PC-9 (cell line): ENCODE data around the gene CFL2.

ENCODE experiments used
- CTCF ChIP-seq: fragments of 200-600 bp; sonication (generic); conservative IDR thresholded peaks from 2 replicates; pipeline ENCODE4 v1.6.1; 2017; ENCODE audit warnings: mixed run types, antibody characterized with exemption, mild to moderate bottlenecking, moderate library complexity
- EZH2 ChIP-seq: fragments of 200-600 bp; sonication (generic); IDR thresholded peaks from 2 replicates; pipeline ENCODE4 v1.8.0; 2017; ENCODE audit warnings: antibody characterized with exemption, low read depth

DNA sequence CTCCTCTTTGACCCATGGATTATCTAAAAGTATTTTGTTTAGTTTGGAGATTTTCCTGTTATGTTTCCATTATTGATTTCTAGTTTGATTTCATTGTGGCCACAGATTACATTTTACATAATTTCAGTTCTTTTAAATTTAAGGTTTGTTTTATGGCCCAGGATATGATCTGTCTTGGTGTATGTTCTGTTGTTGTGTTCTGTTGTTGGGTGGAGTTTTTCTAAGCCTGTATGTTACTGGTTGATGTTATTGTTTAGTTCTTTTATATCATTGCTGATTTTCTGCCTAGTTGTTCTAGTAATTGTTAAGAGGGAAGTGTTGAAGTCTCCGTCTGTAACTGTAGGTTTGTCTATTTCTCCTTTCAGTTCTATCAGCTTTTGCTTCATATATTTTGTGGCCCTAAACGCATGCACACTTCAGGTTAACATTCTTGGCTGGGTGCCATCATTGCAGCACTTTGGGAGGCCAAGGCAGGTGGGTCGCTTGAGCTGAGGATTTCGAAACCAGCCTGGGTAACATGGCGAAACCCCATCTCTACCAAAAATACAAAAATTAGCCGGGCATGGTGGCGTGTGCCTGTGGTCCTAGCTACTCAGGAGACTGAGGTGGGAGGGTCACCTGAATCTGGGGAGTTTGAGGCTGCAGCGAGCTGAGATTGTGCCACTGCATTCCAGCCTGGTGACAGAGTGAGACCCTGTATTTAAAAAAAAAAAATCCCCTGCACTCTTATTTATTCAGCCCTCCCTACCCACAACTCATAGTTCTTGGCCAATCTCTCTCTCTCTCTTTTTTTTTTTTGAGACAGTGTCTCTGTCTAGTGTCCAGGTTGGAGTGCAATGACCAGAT lies 28.1 kb upstream of the CFL2 start:
- no peak for TF ChIP-seq CTCF
- TF ChIP-seq EZH2 = no peak
